Subcutaneous adipose tissue (tissue), 4 donors: ENCODE measurements around the gene PSMB4. TPM values are rescaled to one million over a fixed set of nuclear protein-coding genes. Genes with fewer than 3 reads are reported as not detected.

Experiments used
- total RNA-seq, 4 donors: library from RNA; depleted of rRNA; stranded (reverse); fragments of >200 nt; gene quantifications; one replicate each; pipeline ENCODE4 v1.1.0, GENCODE V29; 2016
- TF ChIP-seq, protein P1 (sequence below): fragments of 450-650 bp; IDR thresholded peaks from one replicate; pipeline ENCODE4 v1.5.1; 2016; ENCODE audit warnings: low read depth, mild to moderate bottlenecking, control low read depth, antibody characterized with exemption, moderate library complexity

PSMB4 gene
- total RNA-seq, 4 donors from 2014 or later: 197 to 298 (median 246) TPM

- TF ChIP-seq, protein P1, sequence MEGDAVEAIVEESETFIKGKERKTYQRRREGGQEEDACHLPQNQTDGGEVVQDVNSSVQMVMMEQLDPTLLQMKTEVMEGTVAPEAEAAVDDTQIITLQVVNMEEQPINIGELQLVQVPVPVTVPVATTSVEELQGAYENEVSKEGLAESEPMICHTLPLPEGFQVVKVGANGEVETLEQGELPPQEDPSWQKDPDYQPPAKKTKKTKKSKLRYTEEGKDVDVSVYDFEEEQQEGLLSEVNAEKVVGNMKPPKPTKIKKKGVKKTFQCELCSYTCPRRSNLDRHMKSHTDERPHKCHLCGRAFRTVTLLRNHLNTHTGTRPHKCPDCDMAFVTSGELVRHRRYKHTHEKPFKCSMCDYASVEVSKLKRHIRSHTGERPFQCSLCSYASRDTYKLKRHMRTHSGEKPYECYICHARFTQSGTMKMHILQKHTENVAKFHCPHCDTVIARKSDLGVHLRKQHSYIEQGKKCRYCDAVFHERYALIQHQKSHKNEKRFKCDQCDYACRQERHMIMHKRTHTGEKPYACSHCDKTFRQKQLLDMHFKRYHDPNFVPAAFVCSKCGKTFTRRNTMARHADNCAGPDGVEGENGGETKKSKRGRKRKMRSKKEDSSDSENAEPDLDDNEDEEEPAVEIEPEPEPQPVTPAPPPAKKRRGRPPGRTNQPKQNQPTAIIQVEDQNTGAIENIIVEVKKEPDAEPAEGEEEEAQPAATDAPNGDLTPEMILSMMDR: no peak
These were observed 1.9 kb downstream of the PSMB4 start for GRCh38 chr1:151401125-151401788.

- TF ChIP-seq, protein P1: no peak
These were observed 2.5 kb downstream of the PSMB4 start for GRCh38 chr1:151401860-151402259.

DNA sequence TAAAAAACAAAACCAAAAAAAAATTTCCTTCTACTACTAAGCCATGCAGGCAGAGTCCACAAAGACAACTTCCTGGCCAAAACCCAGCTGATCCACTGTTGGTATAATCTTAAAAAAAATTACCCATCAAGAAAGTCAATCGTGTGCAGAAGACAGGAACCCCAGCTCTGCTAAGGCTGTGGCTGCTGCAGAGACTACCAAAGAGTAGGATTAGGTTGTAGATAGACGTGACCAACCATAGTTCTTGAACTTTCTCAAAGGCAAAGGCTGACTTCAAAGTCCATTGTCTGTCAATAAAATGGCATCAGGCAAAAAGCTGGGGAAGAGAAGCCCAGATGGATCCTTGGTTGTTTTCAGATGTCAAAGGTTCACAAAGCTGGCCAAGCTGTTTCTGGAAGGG lies 3.4 kb downstream of the PSMB4 start:
- TF ChIP-seq, protein P1: no peak

GRCh38 chr1:151403612-151404011 lies 4.2 kb downstream of the PSMB4 start:
- TF ChIP-seq, protein P1: no peak

GRCh38 chr1:151405187-151405951 lies 6.0 kb downstream of the PSMB4 start:
- TF ChIP-seq, protein P1: no peak

GRCh38 chr1:151406176-151406575 lies 6.8 kb downstream of the PSMB4 start:
- TF ChIP-seq, protein P1: no peak

DNA sequence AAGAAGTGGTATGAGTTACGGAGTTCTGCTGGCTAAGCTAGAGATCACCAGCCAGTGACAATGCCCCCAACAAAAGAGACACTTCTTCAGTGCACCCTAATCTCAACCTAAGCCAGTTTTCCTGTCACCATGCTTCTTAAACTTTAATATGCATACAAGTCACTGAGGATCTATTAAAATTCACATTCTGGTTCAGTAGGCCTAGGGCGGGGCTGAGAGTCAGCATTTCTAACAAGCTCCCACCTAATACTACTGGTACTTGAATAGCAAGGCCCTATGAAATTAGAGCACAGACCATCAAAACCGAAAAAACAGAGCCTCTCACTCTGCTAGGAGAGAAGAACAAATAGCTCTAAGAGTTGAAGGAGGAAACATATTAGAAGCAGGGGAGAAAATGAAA lies 7.9 kb downstream of the PSMB4 start:
- TF ChIP-seq, protein P1: no peak
